GM18907 (cell line): ENCODE results near the gene PODXL.
A peak's percentile ranks its signal among the peaks of the same experiment; 100 is the strongest.

Experiments
- ATAC-seq: cut with Tn5 transposase; IDR thresholded peaks from one replicate; pipeline ENCODE4 v1.9.1; 2021; ENCODE audit warnings: mild to moderate bottlenecking, moderate library complexity; ENCODE audit not compliant: unreplicated experiment

The PODXL gene

GRCh38 chr7:131455546-131455945 is 100.9 kb downstream of the PODXL start:
- peak; percentile 41 for ATAC-seq

- no peak for ATAC-seq
Observed at GRCh38 chr7:131455001-131455400, 101.4 kb downstream of the PODXL start.

GRCh38 chr7:131454498-131454897 is 101.9 kb downstream of the PODXL start:
- ATAC-seq = no peak
